Measurements from ENCODE around the gene RGSL1.

RGSL1 gene

DNA sequence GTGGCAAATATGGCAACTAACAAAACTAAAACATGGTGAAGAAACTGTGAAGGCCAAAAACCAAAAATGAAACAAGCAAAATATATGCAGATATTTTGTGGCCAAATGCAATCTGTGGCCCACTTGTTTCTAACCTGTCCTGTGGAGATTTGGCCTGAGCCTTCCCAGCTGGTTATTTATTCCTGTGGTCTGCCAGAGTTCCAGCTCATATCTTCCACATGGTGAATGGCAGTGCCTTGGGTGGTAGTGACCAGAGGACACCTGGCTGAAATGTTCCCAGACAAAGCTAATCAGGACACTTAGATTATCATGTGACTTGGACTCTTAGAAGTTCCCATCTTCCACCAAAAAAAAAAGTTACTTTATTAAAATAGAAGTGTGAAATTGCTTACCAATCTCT, 99.4 kb downstream of the RGSL1 start:
- TF ChIP-seq POLR2A (IDR thresholded peaks at IDR 0.05; ENCODE audit: low read depth, low read length): no peak
- FAIRE-seq (no peak), DNase-seq (ENCODE audit: insufficient read length, low spot score) (no peak)

DNA sequence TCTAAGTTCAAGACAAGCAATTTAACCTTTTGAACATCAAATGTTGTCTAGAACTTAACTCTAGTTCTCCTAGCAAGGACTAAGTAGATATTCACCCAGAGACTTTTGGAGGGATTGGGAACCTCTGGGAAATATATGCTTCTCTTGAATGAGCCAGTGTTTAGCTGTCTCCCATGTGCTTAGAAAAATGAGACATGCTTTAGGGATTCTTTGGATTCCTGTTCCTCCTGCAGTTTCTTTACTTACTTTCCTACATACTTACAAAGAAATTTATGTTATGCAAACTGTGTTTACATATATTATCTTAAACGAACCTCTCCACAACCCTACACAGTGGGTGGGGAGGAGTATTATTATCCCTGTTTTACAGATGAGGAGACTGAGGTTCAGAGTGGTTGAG, 99.9 kb downstream of the RGSL1 start:
- no peak for DNase-seq (ENCODE audit: insufficient read length, low spot score)
- TF ChIP-seq POLR2A (IDR thresholded peaks at IDR 0.05; ENCODE audit: low read depth, low read length): no peak
- no peak for FAIRE-seq

DNA sequence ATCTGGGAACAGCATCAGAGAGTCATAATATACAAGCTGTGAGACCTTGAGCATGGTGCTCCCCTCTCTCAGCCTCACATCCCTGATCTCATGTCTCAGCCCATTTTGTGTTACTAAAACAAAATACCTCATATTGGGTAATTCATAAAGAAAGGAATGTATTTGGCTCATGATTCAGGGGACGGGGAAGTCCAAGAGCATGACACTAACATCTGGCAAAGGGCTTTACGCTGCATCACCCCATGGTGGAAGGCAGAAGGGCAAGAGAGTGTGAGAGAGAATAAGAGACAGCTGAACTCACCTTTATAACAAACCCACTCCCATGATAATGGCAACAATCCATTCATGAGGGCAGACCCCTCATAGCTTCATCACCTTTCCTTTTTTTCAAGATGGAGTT, 102.6 kb downstream of the RGSL1 start:
- no peak for TF ChIP-seq POLR2A (IDR thresholded peaks at IDR 0.05; ENCODE audit: low read depth, low read length)
- no peak for DNase-seq (ENCODE audit: insufficient read length, low spot score)
- FAIRE-seq: no peak

DNA sequence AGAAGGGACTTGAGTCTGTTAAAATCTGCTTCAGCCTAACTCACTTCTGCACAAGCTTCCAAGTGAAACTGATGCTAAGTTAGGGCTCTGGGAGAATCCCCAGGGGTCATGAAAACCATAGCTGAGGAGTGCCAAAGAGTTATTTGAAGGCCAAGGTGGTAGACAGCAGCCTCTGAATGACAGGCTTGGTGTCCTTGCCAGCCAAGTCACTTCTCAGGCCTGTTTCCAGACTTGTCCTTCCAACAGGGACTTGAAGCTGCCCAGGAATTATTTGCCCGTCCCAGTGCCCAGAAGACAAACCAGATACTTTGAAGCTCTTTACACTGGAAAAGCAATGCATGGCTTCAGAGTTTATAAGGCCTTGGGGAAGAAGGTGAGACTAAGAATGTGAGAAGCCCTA, 105.5 kb downstream of the RGSL1 start:
- no peak for TF ChIP-seq POLR2A (IDR thresholded peaks at IDR 0.05; ENCODE audit: low read depth, low read length)
- no peak for DNase-seq (ENCODE audit: insufficient read length, low spot score)
- FAIRE-seq: no peak

DNA sequence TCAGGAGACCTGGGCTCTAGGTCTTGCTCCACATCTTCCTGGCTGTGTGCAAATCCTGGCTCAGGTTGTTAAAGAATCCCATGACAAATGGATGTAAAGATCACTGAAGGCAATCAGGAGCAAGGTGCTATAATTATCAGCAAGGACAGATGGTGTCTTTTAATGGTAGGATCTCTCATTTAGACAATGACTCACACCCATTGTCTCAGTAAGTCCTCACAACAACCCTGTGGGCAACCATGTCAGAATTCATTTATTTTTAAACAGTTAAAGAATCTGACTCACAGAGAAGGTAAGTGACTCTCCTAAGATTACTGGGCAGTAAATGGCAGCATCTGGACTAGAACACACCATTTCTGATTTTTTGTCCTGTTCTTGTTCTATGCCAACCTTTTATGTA, 106.3 kb downstream of the RGSL1 start:
- FAIRE-seq (no peak), DNase-seq (ENCODE audit: insufficient read length, low spot score) (no peak)
- TF ChIP-seq POLR2A (IDR thresholded peaks at IDR 0.05; ENCODE audit: low read depth, low read length): no peak

DNA sequence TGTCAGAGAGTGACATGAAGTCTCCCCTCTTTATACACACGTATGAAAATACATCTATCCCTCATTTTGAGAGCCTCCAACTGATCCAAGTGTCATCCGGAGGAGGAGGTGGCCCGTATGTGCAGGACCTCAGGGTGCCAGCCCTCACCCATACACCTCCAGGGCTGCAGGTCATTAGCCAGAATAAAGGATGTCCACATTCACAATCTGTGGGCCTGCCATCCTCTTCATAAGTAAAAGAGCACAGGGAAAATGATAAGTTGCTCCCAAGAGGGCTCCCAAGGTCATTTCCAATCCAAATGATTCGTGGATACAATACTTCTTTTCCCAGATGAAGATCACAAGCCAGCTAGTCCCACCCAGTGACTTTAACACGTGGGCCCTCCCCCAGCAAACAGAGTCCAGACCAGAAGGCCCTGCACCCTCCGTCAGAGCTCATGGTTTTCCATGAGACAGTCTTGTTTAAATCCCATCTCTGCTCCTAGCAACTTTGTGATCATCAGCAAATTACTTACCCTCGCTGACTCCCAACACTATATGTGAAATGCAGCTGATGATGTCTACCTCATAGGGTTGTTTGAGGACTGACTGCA, 110.5 kb downstream of the RGSL1 start:
- no peak for DNase-seq (ENCODE audit: insufficient read length, low spot score)
- TF ChIP-seq POLR2A (IDR thresholded peaks at IDR 0.05; ENCODE audit: low read depth, low read length): no peak
- no peak for FAIRE-seq

DNA sequence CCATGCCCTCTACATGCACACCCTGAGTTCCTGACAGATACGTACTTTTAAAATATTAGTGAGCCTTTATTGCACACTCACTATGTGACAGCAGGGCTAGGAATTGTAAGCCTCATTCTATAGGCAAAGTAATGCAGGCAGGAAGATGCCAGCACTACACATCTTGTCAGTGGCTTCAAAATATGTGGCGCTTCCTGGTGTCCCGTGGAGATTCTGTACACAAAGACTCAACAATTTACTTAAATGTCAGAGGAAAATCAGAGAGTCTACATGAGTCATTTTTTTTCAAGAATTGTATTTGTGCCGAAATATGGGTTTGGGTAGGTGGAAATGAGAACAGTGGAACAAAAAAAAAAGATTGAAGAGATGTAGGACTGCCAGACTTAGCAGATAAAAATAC, 111.5 kb downstream of the RGSL1 start:
- FAIRE-seq (no peak), DNase-seq (ENCODE audit: insufficient read length, low spot score) (no peak)
- TF ChIP-seq POLR2A (IDR thresholded peaks at IDR 0.05; ENCODE audit: low read depth, low read length): no peak

DNA sequence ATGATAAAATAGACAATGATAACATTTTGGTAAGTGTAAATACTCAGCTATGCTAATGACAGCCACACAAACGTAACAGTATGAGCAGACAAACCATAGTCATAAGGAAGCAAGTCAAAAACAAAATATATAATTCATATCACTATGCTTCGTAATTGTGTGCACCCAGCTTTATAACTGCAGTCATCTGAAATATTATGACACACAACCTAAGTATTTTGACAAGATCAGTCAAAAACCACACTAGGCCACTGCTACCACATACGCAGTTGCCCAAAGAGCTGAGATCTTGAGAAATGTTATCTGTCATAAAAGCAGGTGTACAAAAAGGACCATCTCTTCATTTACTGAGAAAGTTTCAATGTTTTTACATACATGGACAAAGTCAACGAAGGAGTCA, 113.1 kb downstream of the RGSL1 start:
- DNase-seq (ENCODE audit: insufficient read length, low spot score) (no peak), FAIRE-seq (no peak)
- TF ChIP-seq POLR2A (IDR thresholded peaks at IDR 0.05; ENCODE audit: low read depth, low read length): no peak

DNA sequence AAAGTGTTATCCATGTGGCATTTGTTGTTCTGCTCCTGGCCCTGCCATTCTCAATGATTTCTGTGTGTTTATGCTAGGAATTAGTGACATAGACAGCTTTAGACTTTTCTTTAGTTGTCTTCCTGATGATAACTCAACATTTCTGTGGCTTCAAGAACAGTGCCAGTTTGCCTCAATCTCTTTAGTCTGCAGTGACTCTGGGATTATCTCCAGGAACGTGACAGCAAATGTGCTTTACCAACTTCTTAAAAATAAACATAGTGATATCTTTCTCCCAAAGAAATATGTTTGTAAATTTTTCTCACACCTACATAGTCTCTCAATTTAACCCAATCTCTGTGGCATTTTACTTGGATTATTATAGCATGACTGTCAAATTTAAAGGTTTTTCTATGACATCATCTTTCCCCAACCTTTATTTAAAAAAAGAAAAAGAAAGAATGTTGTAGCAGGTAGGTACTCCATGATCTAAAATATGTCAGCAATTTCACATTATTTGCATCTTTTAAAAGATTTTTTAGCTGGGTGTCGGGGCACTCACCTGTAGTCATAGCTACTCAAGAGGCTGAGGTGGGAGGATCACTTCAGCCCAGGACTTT, 114.6 kb downstream of the RGSL1 start:
- DNase-seq (ENCODE audit: insufficient read length, low spot score) (no peak), FAIRE-seq (no peak)
- TF ChIP-seq POLR2A (IDR thresholded peaks at IDR 0.05; ENCODE audit: low read depth, low read length): no peak

DNA sequence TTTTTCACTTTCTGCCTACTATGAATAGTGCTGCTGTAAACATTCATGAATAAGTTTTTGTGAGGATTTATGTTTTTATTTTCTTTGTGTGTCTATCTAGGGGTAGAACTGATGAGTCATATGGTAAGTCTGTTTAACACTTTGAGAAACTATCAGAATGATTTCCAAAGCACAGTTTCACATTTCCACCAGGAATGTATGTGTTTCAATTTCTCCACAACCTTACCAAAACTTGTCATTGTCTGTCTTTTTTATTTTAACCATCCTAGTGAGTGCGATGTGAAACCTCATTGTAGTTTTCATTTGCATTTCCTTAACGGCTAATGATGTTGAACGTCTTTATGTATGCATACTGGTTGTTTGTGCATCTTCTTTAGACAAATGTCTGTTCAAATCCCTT, 115.6 kb downstream of the RGSL1 start:
- FAIRE-seq: no peak
- no peak for TF ChIP-seq POLR2A (IDR thresholded peaks at IDR 0.05; ENCODE audit: low read depth, low read length)
- no peak for DNase-seq (ENCODE audit: insufficient read length, low spot score)

DNA sequence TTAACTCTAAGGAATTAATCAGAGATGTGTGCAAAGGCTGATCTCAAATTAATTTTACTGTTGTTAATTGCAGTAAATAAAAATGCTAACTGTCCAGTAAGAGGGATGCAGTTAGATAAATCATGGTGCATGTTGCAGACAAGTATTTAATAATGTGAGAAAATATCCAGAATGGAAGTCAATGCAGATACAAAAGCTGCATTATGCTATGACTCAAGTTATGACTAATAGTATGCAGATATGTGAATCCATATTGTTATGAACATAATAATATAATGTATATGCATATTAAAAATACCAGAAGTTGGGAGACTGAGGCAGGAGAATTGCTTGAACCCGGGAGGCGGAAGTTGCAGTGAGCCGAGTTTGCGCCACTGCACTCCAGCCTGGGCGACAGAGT, 117.7 kb downstream of the RGSL1 start:
- DNase-seq (ENCODE audit: insufficient read length, low spot score) (no peak), FAIRE-seq (no peak)
- no peak for TF ChIP-seq POLR2A (IDR thresholded peaks at IDR 0.05; ENCODE audit: low read depth, low read length)

DNA sequence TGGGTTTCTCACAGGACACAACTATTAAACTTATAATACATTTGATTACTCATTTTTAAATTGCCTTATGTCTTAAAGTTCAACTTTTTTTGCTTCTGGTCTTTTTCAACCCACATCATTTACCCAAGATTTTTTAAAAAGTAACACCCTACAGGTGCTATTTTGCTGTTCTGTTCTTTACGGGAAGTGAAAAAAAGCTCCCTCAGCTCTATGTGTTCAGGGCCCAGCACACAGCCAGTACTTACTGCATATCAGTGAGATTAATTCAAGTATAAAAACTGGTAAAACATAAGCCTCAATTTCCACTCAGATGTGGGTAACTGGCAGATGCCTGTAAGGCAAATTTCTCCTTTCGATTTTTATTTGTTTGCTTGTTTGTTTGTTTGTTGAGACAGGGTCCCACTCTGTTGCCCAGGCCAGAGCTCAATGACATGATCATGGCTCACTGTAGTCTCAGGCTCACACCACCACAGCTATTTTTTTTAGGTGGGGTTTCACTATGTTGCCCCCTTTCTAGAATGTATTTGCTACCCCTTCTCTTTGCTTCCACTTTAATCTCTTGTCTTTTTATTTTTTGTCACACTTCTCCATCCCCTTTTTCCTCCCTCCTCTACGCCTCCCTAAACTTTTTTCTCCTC, 118.8 kb downstream of the RGSL1 start:
- no peak for DNase-seq (ENCODE audit: insufficient read length, low spot score)
- FAIRE-seq: no peak
- TF ChIP-seq POLR2A (IDR thresholded peaks at IDR 0.05; ENCODE audit: low read depth, low read length): no peak

DNA sequence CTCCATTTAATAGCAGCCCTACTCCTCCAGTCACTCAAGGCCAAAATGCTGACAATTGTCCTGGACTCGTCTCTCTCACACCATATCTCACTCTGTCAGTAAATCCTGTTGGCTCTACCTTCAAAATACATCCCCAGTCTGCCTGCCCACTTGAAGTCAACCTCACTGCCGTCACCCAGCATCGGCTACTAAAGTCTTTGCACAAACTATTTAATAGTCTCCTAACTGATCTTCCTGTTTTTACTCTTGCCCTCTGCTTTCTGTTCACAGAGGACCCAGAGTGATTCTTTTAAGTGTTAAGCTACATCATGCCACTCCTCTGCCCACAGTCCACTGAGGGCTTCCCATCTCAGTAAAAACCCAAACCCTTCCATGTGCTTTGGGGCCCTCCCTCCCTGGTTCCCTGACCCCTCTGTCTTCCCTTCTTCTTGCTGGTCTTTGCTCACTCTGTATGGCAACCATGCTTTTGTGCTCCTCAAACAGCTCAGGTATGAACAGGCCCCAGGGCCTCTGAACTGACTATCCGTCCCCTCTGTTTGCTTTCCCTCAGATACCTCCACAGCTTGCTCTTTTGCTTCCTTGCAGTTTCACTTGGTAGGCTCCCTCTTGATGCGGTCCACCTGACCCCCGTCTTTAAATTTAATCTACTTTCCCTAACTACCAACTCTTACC, 120.1 kb downstream of the RGSL1 start:
- no peak for FAIRE-seq
- DNase-seq (ENCODE audit: insufficient read length, low spot score): no peak
- no peak for TF ChIP-seq POLR2A (IDR thresholded peaks at IDR 0.05; ENCODE audit: low read depth, low read length)

DNA sequence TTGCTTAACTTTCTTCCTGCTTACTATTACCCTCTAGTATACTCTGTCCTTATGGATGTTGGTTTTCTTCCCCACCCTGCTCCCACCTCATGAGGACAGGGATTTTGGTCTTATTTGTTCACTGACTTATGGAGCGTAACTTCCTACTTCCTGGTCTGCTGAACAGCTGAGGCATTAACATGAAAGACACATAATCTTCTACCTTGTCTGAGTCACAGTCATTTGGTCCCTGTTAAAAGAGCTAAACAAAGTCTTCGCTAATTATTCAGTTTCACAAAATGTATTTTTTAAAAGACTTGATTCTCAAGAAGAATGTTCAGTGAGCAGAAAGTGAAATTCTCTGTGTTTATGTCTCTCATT, 120.6 kb downstream of the RGSL1 start:
- FAIRE-seq (no peak), DNase-seq (ENCODE audit: insufficient read length, low spot score) (no peak)
- no peak for TF ChIP-seq POLR2A (IDR thresholded peaks at IDR 0.05; ENCODE audit: low read depth, low read length)

DNA sequence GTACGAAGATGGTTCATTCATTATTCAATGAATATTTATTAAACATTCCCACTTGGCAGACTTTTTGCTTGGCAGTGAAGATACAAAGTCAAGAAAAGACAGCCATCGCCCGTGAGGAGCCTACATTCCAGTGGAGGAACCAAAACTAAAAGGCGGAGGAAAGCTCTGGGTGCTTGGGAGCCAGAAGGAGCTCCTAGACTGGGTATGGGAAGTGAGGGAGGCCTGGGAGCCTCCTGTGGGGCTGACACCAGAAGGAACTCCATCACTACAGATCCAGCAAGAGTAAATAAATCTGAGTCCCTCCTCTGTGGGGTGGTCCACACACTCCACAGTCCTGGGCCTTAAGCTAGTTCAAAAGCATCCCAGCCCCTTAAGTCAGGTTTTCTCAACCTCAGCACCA, 124.2 kb downstream of the RGSL1 start:
- no peak for DNase-seq (ENCODE audit: insufficient read length, low spot score)

More for the DNA sequence above, 124.2 kb downstream of the RGSL1 start:
- FAIRE-seq: no peak
- TF ChIP-seq POLR2A (IDR thresholded peaks at IDR 0.05; ENCODE audit: low read depth, low read length): no peak

Data from H54 (cell line).